Measurements from ENCODE around the gene REXO1.

Gene REXO1

GRCh38 chr19:1828279-1829238, 19.7 kb downstream of the REXO1 start:
- no peak for DNase-seq (ENCODE audit: low read depth in 2 of 2)

DNA sequence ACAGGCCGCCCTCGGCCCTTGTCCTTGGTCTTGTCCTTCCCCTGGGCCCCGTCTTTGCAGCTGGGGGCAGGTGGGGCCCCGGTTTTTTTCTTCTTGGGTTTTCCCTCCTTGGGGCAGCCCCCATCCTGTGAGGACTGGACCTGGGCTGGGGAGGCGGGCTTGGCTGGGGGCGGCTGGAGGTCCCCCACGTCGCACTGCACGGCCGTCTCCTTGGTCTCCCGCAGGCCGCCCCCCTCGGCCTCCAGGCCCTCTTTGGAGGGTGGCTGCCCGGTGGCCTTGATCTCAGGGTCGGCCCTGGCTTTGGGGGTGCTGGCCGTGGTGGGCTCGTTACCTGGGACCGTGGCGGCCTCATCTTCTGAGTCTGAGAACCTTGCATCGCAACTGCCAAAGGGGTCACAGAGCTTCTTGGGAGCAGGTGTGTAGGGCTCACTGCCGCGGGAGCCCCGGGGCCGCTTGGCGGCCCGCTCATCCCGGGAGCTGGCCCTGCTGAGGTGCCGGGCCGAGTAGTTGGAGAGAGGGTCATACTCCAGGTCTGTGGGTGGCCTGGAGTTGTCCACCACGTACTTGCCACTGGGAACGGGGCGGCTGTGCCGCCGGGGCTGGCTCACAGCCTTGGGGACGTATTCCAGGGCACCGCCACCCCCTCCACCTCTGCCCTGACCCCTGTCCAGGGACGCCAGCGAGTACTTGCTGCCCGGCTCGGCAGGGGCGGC, 20.6 kb downstream of the REXO1 start:
- no peak for DNase-seq (ENCODE audit: low read depth in 2 of 2)

GRCh38 chr19:1826557-1827521, 21.4 kb downstream of the REXO1 start:
- no peak for DNase-seq (ENCODE audit: low read depth in 2 of 2)

DNA sequence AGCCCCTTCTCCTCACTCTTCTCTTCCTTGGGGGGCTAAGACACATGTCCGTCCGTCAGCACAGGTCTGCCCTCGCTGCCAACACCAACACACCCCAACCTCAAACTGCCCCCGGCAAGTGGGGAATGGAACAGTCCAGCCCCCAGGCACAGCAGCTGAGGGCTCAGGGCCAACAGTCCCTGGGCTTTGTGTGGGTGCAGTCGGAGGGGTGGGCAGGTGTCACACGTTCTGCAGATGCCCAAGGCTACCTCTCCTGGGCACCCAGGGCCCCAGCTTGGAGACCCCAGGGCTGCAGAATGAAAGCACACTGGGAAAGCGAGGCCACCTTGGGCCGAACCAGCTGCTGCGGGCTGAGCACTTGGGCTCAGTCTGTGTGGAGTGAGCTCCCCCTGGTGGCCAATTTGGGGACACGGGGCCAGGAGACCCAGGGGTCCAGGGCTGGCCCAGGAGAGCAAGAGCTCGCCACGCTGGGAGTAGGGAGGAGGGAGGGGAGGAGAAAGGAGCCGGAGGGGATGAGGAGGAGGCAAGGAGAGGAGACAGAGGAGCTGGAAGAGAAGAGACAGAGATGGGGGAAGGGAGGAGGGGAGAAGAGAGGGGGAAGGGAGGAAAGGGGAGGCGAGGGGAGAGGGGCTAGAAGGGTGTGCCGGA, 22.2 kb downstream of the REXO1 start:
- peak; percentile 59 to 63 for DNase-seq (ENCODE audit: low read depth in 2 of 2)

DNA sequence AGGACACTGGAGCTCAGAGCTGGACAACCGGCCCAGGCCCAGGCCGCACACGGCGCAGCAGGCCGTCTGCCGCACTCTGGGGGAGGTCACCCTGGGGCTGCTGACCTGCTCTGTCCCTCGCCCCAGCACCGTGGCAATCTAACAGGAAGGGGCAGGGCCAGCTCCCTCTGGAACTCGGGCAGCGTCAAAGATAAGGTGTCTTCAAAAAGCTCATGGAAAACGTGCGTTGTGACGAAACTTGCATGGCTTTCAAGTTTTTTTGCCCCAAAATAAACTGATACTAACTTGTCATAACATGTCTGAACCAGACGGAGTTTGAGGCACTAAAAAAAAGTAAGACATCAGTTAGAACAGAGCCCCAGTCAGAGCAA, 24.0 kb downstream of the REXO1 start:
- no peak for DNase-seq (ENCODE audit: low read depth in 2 of 2)

GRCh38 chr19:1823539-1824251, 24.6 kb downstream of the REXO1 start:
- DNase-seq (ENCODE audit: low read depth in 2 of 2), result no peak

DNA sequence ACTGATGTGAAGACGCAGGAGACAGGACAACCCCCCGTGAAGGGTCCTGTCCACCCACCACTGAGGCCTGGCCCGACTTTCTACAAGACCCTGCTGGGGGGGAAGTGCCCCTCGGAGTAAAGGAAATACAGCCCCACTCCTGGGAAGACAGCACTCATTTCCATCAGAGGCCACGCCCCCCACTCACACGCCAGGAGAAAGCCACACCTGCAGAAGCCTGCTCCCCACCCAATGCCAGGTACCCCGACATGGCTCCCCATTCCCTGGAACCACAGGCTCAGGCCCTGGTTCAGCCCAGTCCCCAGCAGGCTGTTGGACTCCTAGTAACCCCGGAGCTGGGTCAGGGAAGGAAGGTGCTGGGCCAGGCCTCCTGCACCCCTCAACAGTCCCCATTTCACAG, 25.3 kb downstream of the REXO1 start:
- no peak for DNase-seq (ENCODE audit: low read depth in 2 of 2)

- no peak for DNase-seq (ENCODE audit: low read depth in 2 of 2)
Observed at GRCh38 chr19:1822210-1822609, 26.1 kb downstream of the REXO1 start.

GRCh38 chr19:1819341-1820255, 28.7 kb downstream of the REXO1 start:
- no peak for DNase-seq (ENCODE audit: low read depth in 2 of 2)

DNA sequence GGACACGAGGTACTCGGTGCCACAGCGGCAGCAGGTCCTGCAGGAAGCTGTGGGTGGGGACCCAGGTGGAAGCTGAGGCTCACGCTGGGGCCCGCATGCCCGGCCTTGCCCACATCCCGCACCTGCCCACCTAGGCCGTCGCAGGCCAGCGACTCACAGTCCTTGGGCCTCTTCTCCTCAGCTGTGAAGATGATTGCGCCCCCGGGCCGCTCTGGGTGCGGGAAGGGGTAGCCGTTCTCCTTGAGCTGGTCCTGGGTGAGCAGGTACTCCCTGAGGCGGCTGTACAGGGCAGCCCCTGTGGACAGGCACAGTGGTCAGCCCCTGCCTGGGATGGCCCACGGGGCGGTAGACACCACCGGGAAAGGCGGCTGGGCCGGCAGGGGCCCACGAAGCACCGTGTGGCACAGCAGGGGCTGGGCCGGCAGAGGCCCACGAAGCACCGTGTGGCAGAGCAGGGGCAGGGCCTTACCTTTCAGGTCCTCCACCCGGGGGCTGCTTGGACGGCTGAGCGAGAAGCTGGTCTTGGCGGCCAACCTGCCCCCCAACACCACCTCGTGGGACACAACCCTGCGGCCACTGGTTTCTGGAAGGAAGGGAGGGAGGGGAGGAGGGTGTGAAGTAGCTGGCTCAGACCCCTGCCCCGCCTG, 29.6 kb downstream of the REXO1 start:
- DNase-seq (ENCODE audit: low read depth in 2 of 2), result no peak

DNA sequence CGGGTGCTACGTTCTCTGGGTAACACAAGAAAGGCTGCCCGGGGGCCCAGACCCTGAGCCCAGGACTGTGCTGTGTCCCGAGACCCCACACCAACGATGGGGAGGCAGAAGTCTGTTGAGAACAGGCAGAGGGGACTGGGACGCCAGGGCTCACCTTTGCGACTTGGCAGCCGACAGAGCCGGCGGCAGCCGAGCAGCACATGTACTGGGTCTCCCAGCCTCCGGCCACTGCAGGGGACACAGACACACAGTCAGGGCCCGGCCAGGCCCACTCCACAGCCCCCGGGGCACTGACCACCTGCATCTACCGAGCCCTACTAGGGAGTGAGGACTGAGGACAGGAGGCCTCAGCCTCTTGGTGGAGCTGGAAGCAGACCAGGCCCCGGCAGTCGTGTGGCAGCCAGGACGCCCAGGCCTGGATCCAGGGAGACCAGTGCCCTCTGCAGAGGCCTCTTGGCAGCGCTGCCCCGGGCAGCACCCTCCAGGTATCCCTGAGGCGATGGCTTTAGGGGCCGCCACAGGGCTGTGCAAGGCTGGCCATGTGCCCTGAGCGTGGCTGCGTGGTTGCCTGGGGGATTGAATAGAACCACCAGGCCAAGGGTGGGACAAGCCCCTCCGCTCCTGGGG, 30.6 kb downstream of the REXO1 start:
- DNase-seq (ENCODE audit: low read depth in 2 of 2), result no peak

GRCh38 chr19:1816530-1817298, 31.6 kb downstream of the REXO1 start:
- DNase-seq (ENCODE audit: low read depth in 2 of 2), result no peak

GRCh38 chr19:1815605-1816529, 32.4 kb downstream of the REXO1 start:
- no peak for DNase-seq (ENCODE audit: low read depth in 2 of 2)

- no peak for DNase-seq (ENCODE audit: low read depth in 2 of 2)
Observed at GRCh38 chr19:1814833-1815604, 33.3 kb downstream of the REXO1 start.

- DNase-seq (ENCODE audit: low read depth in 2 of 2), result no peak
Observed at GRCh38 chr19:1814391-1814790, 33.9 kb downstream of the REXO1 start.

All from stimulated activated CD4-positive, alpha-beta T cell treated with anti-CD3 and anti-CD28 coated beads, Interleukin-1b, Interleukin-23, amount 100 ng/mL, for 1 hour (primary cell).